HG03097 (cell line): ENCODE measurements around the gene ABCC4.

Experiments used
- ATAC-seq: cut with Tn5 transposase; IDR thresholded peaks from one replicate; pipeline ENCODE4 v1.9.1; 2021; ENCODE audit not compliant: unreplicated experiment, low FRiP score

Gene ABCC4

DNA sequence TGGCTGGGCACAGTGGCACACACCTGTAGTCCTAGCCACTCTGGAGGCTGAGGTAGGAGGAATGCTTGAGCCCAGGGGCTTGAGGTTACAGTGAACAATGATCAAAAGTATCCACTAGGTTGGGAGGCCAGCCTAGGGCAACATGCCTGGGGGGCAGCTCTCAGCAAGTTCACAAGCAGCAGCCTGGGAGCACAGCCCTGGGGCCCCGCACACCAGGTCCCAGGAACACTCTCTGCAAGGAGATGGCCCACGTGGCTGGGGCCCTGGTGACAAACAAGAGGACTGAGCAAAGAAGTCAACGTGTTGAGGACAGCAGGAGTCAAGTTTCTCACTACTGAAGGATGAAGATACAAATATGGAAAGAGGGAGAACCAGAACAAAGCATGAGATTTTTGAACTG, 39.3 kb downstream of the ABCC4 start:
- no peak for ATAC-seq

DNA sequence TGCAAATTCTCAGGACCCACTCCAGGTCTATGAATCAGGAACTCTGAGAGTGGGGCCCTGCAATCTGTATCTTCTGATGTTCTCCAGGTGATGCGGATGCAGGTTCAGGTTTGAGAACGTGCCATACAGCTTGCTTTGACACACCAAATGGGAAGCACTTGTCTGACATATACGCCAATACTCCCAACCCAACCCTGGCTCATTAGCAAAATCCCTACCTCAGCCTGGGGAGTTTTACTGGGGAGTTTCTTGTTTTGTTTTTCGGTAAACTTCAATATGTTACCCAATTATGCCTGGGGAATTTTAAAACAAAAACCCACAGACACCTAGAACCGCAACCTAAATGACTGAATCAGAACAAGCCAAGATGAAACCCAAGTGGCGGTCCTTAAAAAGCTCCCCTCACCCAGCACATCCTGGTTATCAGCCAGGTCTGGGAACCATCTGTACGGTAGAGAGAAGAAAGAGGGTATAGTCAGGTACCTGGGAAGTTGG, 41.2 kb downstream of the ABCC4 start:
- ATAC-seq: peak; percentile 44

DNA sequence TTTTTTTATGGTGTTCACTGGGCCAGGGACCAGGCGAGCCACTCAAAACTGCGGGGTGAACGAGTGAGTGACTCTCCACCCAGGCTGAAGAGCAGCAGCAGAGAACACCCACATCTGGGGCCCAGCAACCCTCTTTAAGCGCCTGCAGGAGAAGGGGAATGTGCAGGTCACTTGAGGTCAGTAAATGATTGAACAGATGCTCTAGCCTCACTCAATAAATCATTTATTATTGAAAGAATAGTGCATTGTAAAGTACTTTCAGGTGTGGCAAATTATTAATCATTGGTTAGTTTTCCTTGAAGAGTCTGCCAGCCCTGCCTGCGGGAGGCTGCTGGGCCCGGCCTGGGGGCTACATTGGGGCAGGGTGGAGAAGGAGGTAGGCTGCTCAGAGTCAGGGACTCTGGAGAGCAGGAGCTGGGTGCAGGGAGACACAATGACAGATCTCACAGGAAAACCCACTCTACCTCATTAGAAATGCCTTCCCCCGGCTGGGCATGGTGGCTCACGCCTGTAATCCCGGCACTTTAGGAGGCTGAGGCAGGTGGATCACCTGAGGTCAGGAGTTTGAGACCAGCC, 42.5 kb downstream of the ABCC4 start:
- peak; percentile 64 for ATAC-seq

DNA sequence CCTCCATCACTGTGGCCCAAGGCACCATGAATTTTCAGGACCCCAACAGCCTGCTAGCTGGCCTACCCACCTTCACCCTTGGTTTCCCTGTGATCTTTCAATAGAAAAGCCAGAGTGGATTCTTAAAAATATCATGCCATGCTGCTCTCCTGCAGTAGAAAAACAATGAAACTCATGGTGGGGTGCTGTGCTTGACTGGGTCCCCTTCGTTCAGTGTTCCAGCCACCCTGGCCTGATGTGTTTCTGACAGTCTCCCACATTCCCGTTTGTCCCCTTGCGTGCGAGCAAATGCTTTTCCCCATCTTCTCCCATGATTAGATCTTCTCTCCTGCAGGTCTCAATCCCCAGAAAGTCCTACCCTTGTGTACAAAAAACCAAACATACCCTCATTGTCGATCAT, 43.2 kb downstream of the ABCC4 start:
- ATAC-seq: no peak

DNA sequence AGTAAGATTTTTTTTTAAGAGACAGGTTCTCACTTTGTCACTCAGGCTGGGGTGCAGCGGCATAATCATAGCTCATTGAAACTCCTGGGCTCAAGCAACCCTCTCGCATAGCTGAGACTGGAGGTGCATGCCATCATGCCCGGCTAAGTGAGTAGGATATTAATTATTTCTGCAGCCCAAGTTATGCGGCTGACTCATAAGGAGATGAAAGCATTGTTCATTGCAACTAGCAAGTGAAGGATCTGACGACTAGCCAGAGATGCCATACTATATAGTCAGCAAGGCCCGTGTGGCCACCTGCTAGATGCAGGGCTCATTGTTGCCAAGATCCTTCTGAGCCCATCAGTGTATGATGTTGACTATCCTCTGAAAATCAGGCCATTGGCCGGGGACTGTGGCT, 45.2 kb downstream of the ABCC4 start:
- no peak for ATAC-seq

DNA sequence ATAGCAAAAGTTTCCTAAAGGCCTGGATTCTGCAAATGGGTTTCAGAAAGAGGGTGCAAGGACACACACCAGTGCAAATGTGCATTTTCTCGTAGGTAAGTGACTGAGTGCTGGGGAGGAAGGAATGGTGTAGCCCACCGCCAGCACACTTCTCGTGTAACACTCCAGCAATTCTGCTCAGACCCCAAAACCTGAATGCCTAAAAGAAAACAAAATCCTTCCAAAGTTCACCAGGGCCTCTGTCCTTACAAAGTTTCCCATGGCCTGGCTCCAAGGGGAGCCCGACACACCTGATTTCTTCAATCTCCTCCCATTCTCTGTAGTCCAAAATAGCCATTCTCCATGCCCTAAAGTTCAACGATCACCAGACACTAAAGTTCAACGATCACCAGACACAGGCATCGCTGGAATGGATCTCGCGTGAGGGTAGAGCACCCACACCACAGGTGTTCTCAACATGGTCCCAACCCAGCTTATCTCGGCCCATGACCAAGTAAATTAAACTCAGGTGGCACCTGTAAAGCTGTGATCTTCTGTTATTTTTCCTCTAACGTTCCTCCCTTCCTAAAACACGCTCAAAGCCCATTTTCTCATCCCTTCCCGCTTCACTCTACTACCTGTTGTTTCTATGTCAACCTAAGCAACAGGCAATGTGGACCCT, 46.0 kb downstream of the ABCC4 start:
- ATAC-seq: no peak

DNA sequence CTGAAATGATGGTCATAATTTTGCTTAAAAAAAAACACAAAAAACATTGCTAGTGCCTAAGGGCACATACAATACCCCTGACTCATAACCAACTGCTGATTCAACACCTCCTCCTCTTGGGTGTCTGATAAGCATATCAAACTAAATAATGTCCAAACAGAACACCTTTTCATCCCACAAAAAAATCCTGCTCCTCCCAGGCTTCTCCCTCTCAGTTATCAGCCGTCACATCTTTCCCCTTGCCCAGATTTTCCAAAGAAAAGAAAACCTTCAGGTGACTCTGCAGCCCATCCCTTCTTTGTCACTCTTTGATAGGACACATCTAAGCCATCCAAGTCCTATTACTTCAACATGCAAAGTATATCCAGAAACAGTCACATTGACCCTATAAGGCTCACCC, 46.9 kb downstream of the ABCC4 start:
- no peak for ATAC-seq

DNA sequence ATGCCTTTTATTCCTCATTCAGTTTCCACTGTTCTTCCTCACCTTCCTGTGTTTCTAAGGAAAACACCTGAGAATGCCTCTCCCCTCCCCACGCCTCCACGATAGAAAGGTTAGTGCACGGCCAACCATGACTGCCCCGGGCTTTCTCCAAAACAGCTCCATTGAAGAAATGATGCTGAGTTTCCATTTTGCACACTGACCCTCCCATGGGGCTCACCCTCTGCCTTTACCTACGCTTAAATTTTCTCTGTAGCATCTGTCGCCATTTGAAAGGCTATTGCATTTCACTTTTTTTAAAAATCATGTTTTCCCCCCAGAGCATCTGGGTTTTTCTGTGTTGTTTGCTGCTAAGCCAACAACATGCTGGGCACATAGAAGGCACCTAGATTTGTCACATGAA, 48.2 kb downstream of the ABCC4 start:
- ATAC-seq: no peak

DNA sequence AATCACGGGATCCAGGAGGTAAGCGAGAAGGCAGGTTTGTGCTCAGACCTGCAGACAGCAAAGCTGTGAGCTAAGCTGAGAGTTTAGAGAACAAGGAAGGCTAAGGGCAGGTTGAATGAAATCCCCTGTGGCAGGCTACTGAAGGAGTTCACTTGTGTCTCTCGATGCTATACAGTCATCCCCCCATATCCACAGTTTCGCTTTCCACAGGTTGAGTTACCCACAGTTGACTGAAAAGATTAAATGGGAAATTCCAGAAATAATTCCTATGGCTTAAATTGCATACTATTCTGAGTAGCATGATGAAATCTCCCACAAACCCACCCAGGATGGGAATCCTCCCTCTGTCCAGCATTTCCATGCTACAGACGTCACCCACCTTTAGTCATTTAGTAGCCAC, 49.6 kb downstream of the ABCC4 start:
- ATAC-seq: no peak

DNA sequence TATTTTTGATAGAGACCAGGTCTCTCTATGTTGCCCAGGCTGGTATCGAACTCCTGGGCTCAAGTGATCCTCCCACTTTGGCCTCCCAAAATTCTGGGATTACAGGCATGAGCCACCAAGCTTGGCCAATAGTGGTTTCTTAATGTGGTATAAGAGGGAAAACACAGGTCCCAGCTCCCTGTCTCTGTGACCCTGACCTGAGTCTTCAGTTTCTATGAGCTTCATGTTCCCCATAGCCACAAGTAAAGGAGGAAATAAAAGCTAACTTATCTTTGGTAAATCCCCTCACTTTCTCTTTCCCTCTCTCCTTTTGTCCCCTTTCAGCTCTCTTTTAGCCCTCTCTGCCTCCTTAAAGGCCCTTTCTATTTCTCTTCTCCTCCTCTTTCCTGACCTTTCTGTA, 50.3 kb downstream of the ABCC4 start:
- ATAC-seq: no peak

DNA sequence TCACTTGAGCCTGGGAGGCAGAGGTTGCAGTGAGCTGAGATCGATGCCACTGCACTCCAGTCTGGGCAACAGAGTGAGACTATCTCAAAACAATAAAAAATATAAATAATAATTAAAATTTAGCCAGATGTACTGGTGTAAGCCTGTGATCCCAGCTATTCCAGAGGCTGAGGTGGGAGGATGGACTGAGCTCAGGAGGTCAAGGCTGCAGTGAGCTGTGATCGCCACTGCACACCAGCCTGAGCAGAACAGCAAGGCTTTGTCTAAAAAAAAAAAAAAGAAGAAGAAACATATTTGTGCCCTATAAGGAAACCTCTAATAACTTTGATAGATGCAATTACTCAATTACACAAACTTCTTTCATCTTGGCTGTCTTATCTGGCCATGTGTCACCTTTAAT, 52.3 kb downstream of the ABCC4 start:
- no peak for ATAC-seq

DNA sequence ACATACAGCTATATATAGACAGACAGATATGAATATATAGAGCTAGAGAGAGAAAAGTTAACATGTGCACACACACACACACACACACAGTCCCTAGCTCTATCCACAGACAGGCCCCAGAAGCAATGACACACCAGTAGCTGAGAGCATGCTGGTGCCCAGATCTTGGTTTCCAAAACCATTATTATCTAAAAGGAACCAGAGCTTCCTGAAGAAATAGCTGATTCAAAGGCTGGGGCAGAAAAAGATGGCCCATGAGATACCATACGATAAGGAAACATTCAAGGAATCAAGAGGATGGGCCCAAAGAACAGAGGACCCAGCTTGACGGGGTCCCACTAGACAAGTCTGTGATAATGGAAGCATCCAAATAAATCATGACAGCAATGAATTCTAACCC, 53.4 kb downstream of the ABCC4 start:
- ATAC-seq: no peak

DNA sequence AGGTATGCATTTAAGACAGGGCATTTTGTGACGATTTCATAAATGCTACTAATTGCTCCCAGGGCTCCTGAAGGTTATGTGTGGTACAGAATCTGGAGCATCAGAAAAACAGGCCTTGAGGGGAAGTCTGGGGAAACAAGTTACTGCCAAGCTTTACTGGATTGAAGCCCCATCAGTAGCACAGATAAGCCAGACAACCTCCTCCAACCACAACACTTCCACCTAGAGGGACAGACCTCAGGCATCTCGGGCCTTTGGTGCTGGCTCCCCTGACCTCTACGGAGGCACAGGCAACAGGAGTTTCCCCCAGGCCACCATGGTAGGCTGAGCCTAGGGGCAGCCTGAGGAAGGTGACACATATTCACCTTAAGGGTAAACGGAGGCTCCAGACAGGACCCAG, 54.1 kb downstream of the ABCC4 start:
- no peak for ATAC-seq

DNA sequence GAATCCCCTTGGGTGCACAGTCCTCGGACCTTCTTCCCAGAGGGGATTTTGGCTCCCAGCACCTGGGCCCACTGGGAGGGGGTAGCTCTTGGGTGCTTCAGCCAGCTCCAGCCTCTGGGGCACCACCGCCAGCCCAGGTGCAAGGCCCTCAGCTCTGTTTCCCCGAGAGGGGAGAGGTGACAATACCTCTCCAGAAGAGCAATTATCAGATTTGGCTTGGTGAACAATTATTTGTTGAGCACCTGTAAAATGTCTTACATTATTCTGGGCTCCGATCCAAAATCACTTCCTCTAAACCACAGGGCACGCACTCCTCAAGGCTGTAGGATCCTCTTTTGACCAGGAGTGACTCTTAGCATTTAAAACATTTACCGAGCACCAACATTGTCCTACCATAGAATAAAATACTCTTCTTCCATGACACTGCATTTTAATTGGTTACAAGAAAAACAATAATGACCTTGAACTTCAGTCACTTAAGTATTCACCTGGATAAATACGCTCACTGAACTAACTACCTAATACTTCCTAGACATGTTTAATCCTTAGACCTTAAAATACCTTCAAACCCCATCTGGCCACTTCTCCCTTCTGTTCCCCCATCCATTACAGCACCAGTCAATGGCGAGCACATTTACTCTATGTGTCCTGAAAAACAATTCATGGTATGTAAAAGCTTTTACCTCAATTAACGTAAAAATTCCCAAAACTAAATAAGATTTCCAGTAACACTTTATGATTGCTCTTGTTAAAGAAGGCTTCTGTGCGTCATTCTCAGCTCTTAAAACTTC, 54.8 kb downstream of the ABCC4 start:
- no peak for ATAC-seq

DNA sequence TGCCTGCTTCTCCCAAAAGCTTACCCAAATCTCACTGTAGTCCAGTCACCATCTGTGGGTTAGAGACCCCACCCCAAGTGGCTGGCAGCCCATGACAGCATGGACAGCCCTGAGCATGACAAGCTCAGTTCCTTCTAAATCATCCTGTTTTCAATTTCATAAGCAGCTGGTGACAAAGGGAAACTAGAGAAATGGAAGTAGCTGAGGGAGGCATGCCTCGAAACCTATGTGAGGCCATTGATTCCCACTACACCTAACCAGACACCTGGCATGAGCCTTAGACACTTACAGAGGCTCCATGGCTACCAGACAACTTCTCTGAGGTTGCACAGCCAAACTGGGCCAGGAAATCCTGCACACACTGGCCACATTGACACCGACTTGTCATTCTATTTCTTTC, 56.2 kb downstream of the ABCC4 start:
- ATAC-seq: peak; percentile 59

DNA sequence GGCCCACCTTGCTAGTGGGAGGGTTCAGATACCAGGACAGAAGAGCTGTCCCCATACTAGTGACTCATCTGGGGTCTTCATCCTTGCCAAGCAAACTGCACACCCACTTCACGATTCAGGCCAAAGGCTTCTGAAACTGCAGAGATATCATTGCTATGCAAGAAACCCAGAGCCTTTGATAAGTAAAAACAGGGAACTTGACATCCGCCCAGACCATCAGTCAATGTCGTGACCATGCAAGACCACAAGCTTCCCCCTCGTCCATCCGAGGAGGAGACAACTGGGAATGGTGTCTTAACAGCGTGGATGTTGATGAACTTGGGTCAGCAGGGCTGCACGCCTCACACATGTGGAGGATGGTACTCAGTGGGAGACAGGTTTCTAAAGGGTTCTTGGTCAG, 58.0 kb downstream of the ABCC4 start:
- no peak for ATAC-seq

DNA sequence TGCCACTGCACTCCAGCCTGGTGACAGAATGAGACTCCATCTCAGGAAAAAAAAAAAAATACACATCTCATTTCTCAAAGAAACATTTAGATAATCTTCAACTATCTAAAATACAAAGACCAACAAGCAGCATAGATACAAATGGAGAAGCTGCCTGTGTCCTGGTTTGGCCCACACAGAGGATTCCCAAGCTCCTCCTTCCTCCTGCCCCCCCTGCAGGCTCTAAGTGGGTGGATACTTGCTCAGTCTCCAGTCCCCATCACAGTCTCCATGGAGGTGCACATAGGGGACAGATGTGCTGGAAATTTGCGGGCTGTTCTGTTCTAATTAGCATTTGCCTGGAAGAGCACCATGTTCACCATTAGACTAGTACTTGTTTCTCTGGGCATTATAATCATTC, 59.9 kb downstream of the ABCC4 start:
- no peak for ATAC-seq

DNA sequence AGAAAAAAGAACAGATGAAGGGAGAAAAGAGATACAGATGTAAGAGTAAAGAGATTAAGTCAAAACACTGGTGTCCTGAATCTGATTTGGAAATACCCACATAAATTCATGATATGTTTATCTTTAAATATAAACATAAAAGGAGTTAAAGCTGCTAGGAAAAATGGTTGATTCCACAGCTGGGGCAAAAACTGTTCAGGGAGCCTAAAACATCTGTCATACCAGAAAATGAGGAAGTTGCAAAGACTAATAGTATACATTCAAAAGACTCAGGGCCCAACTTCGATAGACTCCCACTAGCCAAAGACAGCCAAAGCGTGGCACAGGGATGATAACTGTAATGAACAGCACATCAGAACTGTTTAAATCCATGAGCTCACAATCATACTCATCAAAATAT, 62.0 kb downstream of the ABCC4 start:
- no peak for ATAC-seq

DNA sequence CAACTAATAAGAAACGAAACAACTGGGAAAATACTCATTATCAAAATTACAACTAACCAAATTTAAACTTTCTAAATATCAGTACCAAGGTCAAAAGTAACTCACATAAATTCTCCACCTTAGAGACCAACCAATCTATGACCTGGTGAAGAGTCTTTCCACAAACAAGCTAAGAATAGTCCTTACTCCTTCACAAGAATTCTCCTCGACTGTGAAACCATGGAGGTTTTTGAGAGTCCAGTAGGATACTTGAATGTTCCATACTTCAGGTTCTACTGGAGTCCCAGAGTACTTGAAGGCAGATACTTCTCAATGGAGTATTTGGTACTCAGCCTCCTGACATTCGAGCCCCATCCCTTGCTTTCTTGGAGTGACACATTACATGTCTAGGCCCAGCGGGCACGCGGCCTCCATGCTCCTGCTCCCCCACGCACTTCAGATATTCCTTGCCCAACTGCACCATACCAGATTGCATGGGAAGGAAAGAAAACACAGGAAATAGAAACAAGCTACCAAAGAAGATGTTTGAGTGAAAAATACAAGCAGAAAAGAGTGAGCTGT, 63.9 kb downstream of the ABCC4 start:
- ATAC-seq: no peak

DNA sequence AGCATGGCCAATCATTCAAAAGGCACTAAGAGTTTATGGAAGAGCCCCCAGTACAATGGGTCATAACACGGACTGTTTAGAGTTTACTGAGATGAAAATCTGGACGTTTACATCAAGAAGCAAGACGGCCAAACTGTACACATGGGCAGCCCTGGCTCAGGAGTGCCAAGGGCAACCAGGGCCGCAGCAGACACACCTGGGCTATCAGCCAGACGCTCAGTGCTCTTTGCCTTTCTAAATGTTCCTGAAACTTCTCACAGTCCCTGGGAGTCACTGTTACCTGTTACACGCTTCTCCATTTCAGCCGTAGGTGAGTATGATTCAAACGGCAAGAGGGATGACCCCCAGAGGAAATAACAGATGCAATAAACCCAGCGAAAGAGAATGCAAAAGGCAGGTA, 64.5 kb downstream of the ABCC4 start:
- ATAC-seq: no peak

DNA sequence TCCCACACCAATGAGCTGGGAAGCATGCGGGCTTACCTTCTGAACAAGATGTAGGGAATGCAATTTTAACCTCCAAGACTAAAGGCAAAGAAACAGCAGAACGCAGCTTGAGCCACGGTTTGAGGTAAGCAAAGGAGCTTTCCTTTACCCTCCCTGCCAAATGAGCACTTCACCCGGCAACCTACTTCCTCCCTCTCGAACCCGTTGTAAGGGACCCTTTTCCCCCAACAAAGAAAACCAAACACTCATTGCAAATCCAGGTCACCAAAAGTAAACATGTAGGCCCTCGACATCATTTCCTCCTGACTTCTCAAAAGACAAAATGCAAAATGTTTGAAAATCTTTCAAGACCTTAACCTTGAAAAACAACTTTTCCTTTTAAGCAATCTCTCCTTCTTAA, 65.3 kb downstream of the ABCC4 start:
- ATAC-seq: no peak
